Renal cortex interstitium (tissue), 11 donors: Measurements from ENCODE around the gene CFAP53. TPM values are rescaled to one million over a fixed set of nuclear protein-coding genes. Genes with fewer than 3 reads are reported as not detected.

ENCODE experiments used
- DNase-seq, 11 donors: peaks; one replicate each; pipeline ENCODE4 v3.0.0-alpha.2; 2013; ENCODE audit warnings: low read depth in 9 of 11, low spot score in 4 of 11; ENCODE audit errors: extremely low read depth in 1 of 11
- polyA plus RNA-seq, 3 donors: library from polyadenylated mRNA; unstranded; fragments of 120-200 nt; gene quantifications; one replicate each; pipeline ENCODE4 v1.2.1, GENCODE V29; 2013; ENCODE audit not compliant: insufficient read length in 3 of 3

The CFAP53 gene
- polyA plus RNA-seq, 3 donors, result 3.5 to 4.3 (median 3.9) TPM

DNA sequence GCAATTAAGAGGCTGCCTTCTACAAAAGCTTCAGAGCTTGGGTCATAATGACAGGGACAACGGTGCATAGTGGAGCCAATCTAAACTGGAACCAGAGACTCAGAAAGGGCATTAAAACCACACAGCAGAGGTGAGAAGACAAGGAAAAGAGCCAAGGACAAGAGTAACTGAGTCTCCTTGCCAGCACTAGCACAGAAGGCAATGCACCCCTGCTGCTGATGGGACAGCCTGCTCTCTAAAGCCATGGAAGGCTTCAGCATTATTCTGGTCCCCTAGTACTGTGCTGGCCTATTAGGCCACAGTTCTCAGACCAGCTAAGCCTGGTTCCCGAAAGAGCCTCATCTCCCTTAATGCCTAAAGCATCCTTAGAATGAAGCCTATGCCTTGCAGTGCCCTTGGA lies 86.8 kb downstream of the CFAP53 start:
- no peak for DNase-seq

- DNase-seq, result no peak
Observed at GRCh38 chr18:50177294-50177992, 88.9 kb downstream of the CFAP53 start.

Other genes starting within 250 kb of the CFAP53 start
- gene MYO5B, start 71.3 kb downstream of the CFAP53 start, polyA plus RNA-seq, result 10 to 100 TPM; 25.7 to 31.3 (median 27.1) TPM
- 10 to 100 TPM; 56.1 to 78.9 (median 70.8) TPM for gene MBD1, start 15.0 kb upstream of the CFAP53 start, polyA plus RNA-seq
- gene CXXC1, start 21.2 kb upstream of the CFAP53 start, polyA plus RNA-seq, result 10 to 100 TPM; 60.1 to 89.4 (median 79.5) TPM
- 1 to 10 TPM; 5.8 to 8.9 (median 7.7) TPM for gene SKA1, start 108.6 kb upstream of the CFAP53 start, polyA plus RNA-seq